Heart right ventricle (tissue), 16 donors: ENCODE results near the gene RASSF7. TPM values are rescaled to one million over a fixed set of nuclear protein-coding genes. Genes with fewer than 3 reads are reported as not detected.
A peak's percentile ranks its signal among the peaks of the same experiment; 100 is the strongest.

Experiments
- ATAC-seq, 8 donors: fragments of 200-7000 bp; cut with Tn5 transposase; one replicate each; pipeline ENCODE4 v1.9.1; 2020; ENCODE audit warnings: mild to moderate bottlenecking in 8 of 8, moderate library complexity in 8 of 8, moderate number of reproducible peaks in 1 of 8
- DNase-seq, 2 donors: peaks; one replicate each; pipeline ENCODE4 v3.0.0-alpha.2; 2020
- H3K27ac ChIP-seq, 10 donors: fragments of 200-600 bp; sonication (generic) in 2 of 10; one replicate each; pipeline versions ENCODE4 v1.5.0 to v1.8.0; 2020 to 2022; ENCODE audit warnings: mild to moderate bottlenecking in 3 of 10
- H3K27me3 ChIP-seq, 7 donors: fragments of 200-600 bp; one replicate each; pipeline ENCODE4 v1.8.0; 2021 to 2022; ENCODE audit warnings: mild to moderate bottlenecking in 2 of 7
- H3K36me3 ChIP-seq, 9 donors: fragments of 200-600 bp; sonication (generic) in 1 of 9; one replicate each; pipeline versions ENCODE4 v1.5.0 to v1.8.0; 2020 to 2022; ENCODE audit warnings: mild to moderate bottlenecking in 2 of 9
- H3K4me1 ChIP-seq, 9 donors: fragments of 200-600 bp; sonication (generic) in 1 of 9; one replicate each; pipeline versions ENCODE4 v1.5.0 to v1.8.0; 2020 to 2022; ENCODE audit warnings: mild to moderate bottlenecking in 4 of 9
- H3K4me3 ChIP-seq, 10 donors: fragments of 200-600 bp; sonication (generic) in 2 of 10; one replicate each; pipeline versions ENCODE4 v1.5.0 to v1.8.0; 2020 to 2022; ENCODE audit warnings: mild to moderate bottlenecking in 7 of 10, moderate library complexity in 2 of 10
- H3K9me3 ChIP-seq, 11 donors: fragments of 200-600 bp in 10 of 11; sonication (generic) in 2 of 11; one replicate each; pipeline versions ENCODE4 v1.5.0 to v1.8.0; 2013 to 2022; ENCODE audit warnings: mild to moderate bottlenecking in 2 of 11, control low read depth in 1 of 11, moderate library complexity in 1 of 11
- WGBS, 2 donors: extraction: QIAGEN DNeasy Blood & Tissue Kit; methylation state at CpG; one replicate each; pipeline ENCODE4 v1.1.7; 2013; ENCODE audit warnings: inconsistent platforms in 1 of 2; 5-methylcytosine and 5-hydroxymethylcytosine counted together
- intact Hi-C, 10 donors: fragments of 100-400 bp; cut with DNase I; formaldehyde crosslinking; loops; one replicate each; pipeline versions ENCODE4 v1.11.1 to v1.14.2; 2022
- polyA plus RNA-seq, 2 donors: library from polyadenylated mRNA; stranded (reverse); fragments of 200-250 nt; gene quantifications; one replicate each; pipeline ENCODE4 v1.2.3, GENCODE V29; 2013
- total RNA-seq, 10 donors: library from RNA; stranded (reverse); fragmentation: NEBNext Ultra II Directional in 3 of 10; extraction: Animal tissue kit (Norgen Biotek cat#: 25700) in 3 of 10; gene quantifications; one replicate each; pipeline versions ENCODE4 v1.2.1 to v1.2.4, GENCODE V29; 2021 to 2023
- TF ChIP-seq, protein P1 (sequence below), 9 donors: fragments of 200-600 bp; sonication (generic) in 2 of 9; IDR thresholded peaks; one replicate each; pipeline versions ENCODE4 v1.5.0 to v1.8.0; 2021 to 2022; ENCODE audit warnings: antibody characterized with exemption in 9 of 9, mild to moderate bottlenecking in 5 of 9, moderate library complexity in 1 of 9
- donor health status: Arrhythmogenic right ventricular cardiomyopathy.
- donor health status: ischemic (EF 13 %, LVEDD 7.1; RV severe dilation, severe dysfunction).
- donor health status: healthy with polysubstance abuse.
- donor health status: DM: no; HTN: yes; CAD: no.
- donor health status: DM: no; HTN: no; CAD: no.
- donor health status: ischemic (EF 25% LVEDD 6.9; RV normal size, moderate dysfunction).
- donor health status: ischemic (EF 25% LVEDD 5.7; RV mildly dilated, moderate dysfunction).
- donor health status: healthy.
- donor health status: DM: yes; HTN: yes; CAD: no.
- donor health status: Ischemic cardiomyopathy.
- donor health status: ischemic (EF 35%, LVEDD 5.7; RV mildly dilated, moderate dysfunction).
- donor health status: nonischemic (EF 11% LVEDD 7.7; RV severe dilation, severe dysfunction).
- donor health status: DM: yes; HTN: yes; CAD: no.
- donor health status: PGD.
- donor health status: ischemic (EF 29% LVEDD 5.4; RV normal size, mild dysfunction).
- donor health status: nonischemic (EF 23%, LVEDD 6.1; RV moderate dilation, normal function).

RASSF7 gene
- total and polyA plus RNA-seq, 12 donors, result 0.96 to 14.2 (median 2.3) TPM

DNA sequence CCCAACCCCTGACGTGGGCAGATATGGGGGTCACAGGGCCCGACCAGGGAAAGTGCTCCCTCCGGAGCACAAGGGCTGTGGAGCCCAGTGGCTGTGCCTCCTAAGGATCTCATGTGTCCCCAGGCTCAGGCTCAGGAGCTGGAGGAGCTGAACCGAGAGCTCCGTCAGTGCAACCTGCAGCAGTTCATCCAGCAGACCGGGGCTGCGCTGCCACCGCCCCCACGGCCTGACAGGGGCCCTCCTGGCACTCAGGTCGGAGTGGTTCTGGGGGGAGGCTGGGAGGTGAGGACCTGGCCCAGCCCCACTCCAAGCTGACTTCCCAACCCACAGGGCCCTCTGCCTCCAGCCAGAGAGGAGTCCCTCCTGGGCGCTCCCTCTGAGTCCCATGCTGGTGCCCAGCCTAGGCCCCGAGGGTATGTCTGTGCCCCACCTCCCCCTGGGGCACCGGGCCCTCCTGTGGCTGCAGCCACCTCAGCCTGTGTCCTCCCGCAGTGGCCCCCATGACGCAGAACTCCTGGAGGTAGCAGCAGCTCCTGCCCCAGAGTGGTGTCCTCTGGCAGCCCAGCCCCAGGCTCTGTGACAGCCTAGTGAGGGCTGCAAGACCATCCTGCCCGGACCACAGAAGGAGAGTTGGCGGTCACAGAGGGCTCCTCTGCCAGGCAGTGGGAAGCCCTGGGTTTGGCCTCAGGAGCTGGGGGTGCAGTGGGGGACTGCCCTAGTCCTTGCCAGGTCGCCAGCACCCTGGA lies 2.5 kb downstream of the RASSF7 start:
- Histone ChIP-seq H3K9me3 (no peaks in the 10 kb centered on the region), H3K4me3 (no peak overlapping the region), H3K27ac (no peak overlapping the region), H3K27me3 (peaks cover 0 to 18% (median 11%) of the 10 kb centered on the region in 7 donors), H3K36me3 (peaks cover 0 to 8% (median 0%) of the 10 kb centered on the region in 9 donors), H3K4me1 (peaks cover 7 to 33% (median 24%) of the 10 kb centered on the region in 9 donors)
- intact Hi-C loops, result no loop called here
- WGBS, 2 donors, result 90 to 91% methylated on average over 18 of the region's 18 CpGs
- TF ChIP-seq, protein P1, sequence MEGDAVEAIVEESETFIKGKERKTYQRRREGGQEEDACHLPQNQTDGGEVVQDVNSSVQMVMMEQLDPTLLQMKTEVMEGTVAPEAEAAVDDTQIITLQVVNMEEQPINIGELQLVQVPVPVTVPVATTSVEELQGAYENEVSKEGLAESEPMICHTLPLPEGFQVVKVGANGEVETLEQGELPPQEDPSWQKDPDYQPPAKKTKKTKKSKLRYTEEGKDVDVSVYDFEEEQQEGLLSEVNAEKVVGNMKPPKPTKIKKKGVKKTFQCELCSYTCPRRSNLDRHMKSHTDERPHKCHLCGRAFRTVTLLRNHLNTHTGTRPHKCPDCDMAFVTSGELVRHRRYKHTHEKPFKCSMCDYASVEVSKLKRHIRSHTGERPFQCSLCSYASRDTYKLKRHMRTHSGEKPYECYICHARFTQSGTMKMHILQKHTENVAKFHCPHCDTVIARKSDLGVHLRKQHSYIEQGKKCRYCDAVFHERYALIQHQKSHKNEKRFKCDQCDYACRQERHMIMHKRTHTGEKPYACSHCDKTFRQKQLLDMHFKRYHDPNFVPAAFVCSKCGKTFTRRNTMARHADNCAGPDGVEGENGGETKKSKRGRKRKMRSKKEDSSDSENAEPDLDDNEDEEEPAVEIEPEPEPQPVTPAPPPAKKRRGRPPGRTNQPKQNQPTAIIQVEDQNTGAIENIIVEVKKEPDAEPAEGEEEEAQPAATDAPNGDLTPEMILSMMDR (IDR thresholded peaks at IDR 0.05), result no peak
- no peak for ATAC-seq
- DNase-seq, result no peak

- no peak for ATAC-seq
- DNase-seq, result no peak
- H3K4me1 ChIP-seq, result peaks cover 7 to 34% (median 26%) of the 10 kb centered on the region in 9 donors
- H3K36me3 ChIP-seq, result peaks cover 0 to 8% (median 0%) of the 10 kb centered on the region in 9 donors
- H3K27ac ChIP-seq, result no peak overlapping the region
- H3K4me3 ChIP-seq, result no peak overlapping the region
- no peaks in the 10 kb centered on the region for H3K9me3 ChIP-seq
- TF ChIP-seq, protein P1 (IDR thresholded peaks at IDR 0.05), result no peak
- intact Hi-C loops, result no loop called here
- peaks cover 0 to 12% (median 5%) of the 10 kb centered on the region in 7 donors for H3K27me3 ChIP-seq
- WGBS, 2 donors, result 90 to 91% methylated on average over 12 of the region's 12 CpGs
These were observed 3.2 kb downstream of the RASSF7 start for GRCh38 chr11:563812-564578.

- ATAC-seq, result no peak
- no peaks in the 10 kb centered on the region for H3K9me3 ChIP-seq
- intact Hi-C loops, result no loop called here
- H3K4me1 ChIP-seq, result peaks cover 8 to 34% (median 27%) of the 10 kb centered on the region in 9 donors
- H3K27ac ChIP-seq, result no peak overlapping the region
- TF ChIP-seq, protein P1 (IDR thresholded peaks at IDR 0.05), result no peak
- H3K36me3 ChIP-seq, result peaks cover 0 to 8% (median 0%) of the 10 kb centered on the region in 9 donors
- H3K27me3 ChIP-seq, result no peaks in the 10 kb centered on the region
- 80 to 83% methylated on average over 12 of the region's 12 CpGs for WGBS, 2 donors
- no peak overlapping the region for H3K4me3 ChIP-seq
- no peak for DNase-seq
These were observed 5.2 kb downstream of the RASSF7 start for GRCh38 chr11:565921-566509.

- intact Hi-C loops, result no loop called here
- TF ChIP-seq, protein P1 (IDR thresholded peaks at IDR 0.05), result no peak
- DNase-seq (no peak), ATAC-seq (no peak)
- H3K4me1 ChIP-seq, result peaks cover 6 to 25% (median 18%) of the 10 kb centered on the region in 9 donors
- H3K9me3 ChIP-seq, result no peaks in the 10 kb centered on the region
- peak overlapping the region in 6 of 10 donors; percentile 80 to 100 (median 98) for H3K27ac ChIP-seq
- peak overlapping the region in 8 of 10 donors; percentile 47 to 80 (median 74) for H3K4me3 ChIP-seq
- no peaks in the 10 kb centered on the region for H3K27me3 ChIP-seq
- 77 to 79% methylated on average over 18 of the region's 18 CpGs for whole genome bisulfite sequencing, 2 donors
- peaks cover 0 to 8% (median 0%) of the 10 kb centered on the region in 9 donors for H3K36me3 ChIP-seq
These were observed 6.3 kb downstream of the RASSF7 start for GRCh38 chr11:567011-567628.
